Esophagus squamous epithelium (tissue), 5 donors: ENCODE measurements around the gene TEX19. TPM values are rescaled to one million over a fixed set of nuclear protein-coding genes. Genes with fewer than 3 reads are reported as not detected.
"Not testable (repeated sequence)": the region's sequence is repeated elsewhere in the genome, so short reads cannot be mapped to it uniquely, and the experiment has no call there.

ENCODE experiments used
- DNase-seq: peaks from one replicate; lab custom pipeline; 2025; lab: John Stamatoyannopoulos, UW
- H3K27ac ChIP-seq, 4 donors: fragments of 200-600 bp; sonication (generic); one replicate each; pipeline ENCODE4 v1.5.1; 2016 to 2019; ENCODE audit warnings: mild to moderate bottlenecking in 1 of 4
- H3K27me3 ChIP-seq, 4 donors: fragments of 200-600 bp; sonication (generic); 1 replicate in 3 of 4; 2 replicates in 1 of 4; pipeline versions ENCODE4 v1.5.1 to v1.6.0; 2017 to 2021; ENCODE audit warnings: antibody characterized with exemption in 1 of 4
- H3K36me3 ChIP-seq, 3 donors: fragments of 200-600 bp; sonication (generic); one replicate each; pipeline ENCODE4 v1.5.1; 2016 to 2019
- H3K4me1 ChIP-seq, 3 donors: fragments of 200-600 bp; sonication (generic); one replicate each; pipeline ENCODE4 v1.5.1; 2017 to 2019
- H3K4me3 ChIP-seq, 4 donors: fragments of 200-600 bp; sonication (generic); 1 replicate in 3 of 4; 2 replicates in 1 of 4; pipeline ENCODE4 v1.5.1; 2016 to 2019; ENCODE audit warnings: mild to moderate bottlenecking in 2 of 4, moderate library complexity in 1 of 4
- H3K9me3 ChIP-seq, 3 donors: fragments of 200-600 bp; sonication (generic); one replicate each; pipeline ENCODE4 v1.5.1; 2016 to 2019
- POLR2A ChIP-seq, 4 donors: fragments of 450-650 bp; IDR thresholded peaks; one replicate each; pipeline ENCODE4 v1.6.1; 2017; ENCODE audit warnings: antibody characterized with exemption in 4 of 4, mild to moderate bottlenecking in 4 of 4, moderate library complexity in 3 of 4
- WGBS, 2 donors: methylation state at CpG; one replicate each; pipeline ENCODE4 v1.1.5; 2018; 5-methylcytosine and 5-hydroxymethylcytosine counted together
- intact Hi-C: fragments of 100-400 bp; cut with DNase I; formaldehyde crosslinking; loops from one replicate; pipeline ENCODE4 v1.15.0; 2022
- total RNA-seq, 4 donors: library from RNA; depleted of rRNA; stranded (reverse); fragments of >200 nt; gene quantifications; one replicate each; pipeline ENCODE4 v1.1.0, GENCODE V29; 2016
- TF ChIP-seq, protein P1 (sequence below), 6 experiments: fragments of 450-650 bp in 4 of 6; fragments of 200-600 bp in 2 of 6; sonication (generic) in 2 of 6; IDR thresholded peaks; one replicate each; pipeline ENCODE4 v1.5.1; 2016 to 2019; ENCODE audit warnings: antibody characterized with exemption in 6 of 6, mild to moderate bottlenecking in 4 of 6, moderate library complexity in 4 of 6
- donor health status: DM: yes; HTN: yes; CAD: no.

The TEX19 gene
- total RNA-seq, 4 donors from 2014 or later = not detected

- H3K4me3 ChIP-seq = no peak overlapping the region
- H3K27me3 ChIP-seq = peaks cover 20 to 96% (median 32%) of the 10 kb centered on the region in 4 donors
- TF ChIP-seq POLR2A (IDR thresholded peaks at IDR 0.05) = no peak
- TF ChIP-seq, protein P1, sequence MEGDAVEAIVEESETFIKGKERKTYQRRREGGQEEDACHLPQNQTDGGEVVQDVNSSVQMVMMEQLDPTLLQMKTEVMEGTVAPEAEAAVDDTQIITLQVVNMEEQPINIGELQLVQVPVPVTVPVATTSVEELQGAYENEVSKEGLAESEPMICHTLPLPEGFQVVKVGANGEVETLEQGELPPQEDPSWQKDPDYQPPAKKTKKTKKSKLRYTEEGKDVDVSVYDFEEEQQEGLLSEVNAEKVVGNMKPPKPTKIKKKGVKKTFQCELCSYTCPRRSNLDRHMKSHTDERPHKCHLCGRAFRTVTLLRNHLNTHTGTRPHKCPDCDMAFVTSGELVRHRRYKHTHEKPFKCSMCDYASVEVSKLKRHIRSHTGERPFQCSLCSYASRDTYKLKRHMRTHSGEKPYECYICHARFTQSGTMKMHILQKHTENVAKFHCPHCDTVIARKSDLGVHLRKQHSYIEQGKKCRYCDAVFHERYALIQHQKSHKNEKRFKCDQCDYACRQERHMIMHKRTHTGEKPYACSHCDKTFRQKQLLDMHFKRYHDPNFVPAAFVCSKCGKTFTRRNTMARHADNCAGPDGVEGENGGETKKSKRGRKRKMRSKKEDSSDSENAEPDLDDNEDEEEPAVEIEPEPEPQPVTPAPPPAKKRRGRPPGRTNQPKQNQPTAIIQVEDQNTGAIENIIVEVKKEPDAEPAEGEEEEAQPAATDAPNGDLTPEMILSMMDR (IDR thresholded peaks at IDR 0.05) = no peak
- WGBS, 2 donors = 77 to 90% methylated on average over 2 to 21 of the region's 37 CpGs
- intact Hi-C loops = no loop called here
- H3K36me3 ChIP-seq = no peaks in the 10 kb centered on the region
- no peaks in the 10 kb centered on the region for H3K9me3 ChIP-seq
- peaks cover 15 to 33% (median 21%) of the 10 kb centered on the region in 3 donors for H3K4me1 ChIP-seq
- H3K27ac ChIP-seq = no peak overlapping the region
- no peak for DNase-seq
Measured at GRCh38 chr17:82373731-82374625, 14.9 kb downstream of the TEX19 start.

GRCh38 chr17:82374626-82375331 is 15.7 kb downstream of the TEX19 start:
- Histone ChIP-seq H3K27me3 (peaks cover 20 to 96% (median 26%) of the 10 kb centered on the region in 4 donors), H3K36me3 (no peaks in the 10 kb centered on the region), H3K4me3 (no peak overlapping the region), H3K4me1 (peaks cover 15 to 33% (median 21%) of the 10 kb centered on the region in 3 donors), H3K9me3 (no peaks in the 10 kb centered on the region), H3K27ac (no peak overlapping the region)
- DNase-seq = no peak
- TF ChIP-seq POLR2A (IDR thresholded peaks at IDR 0.05) = no peak
- TF ChIP-seq, protein P1 (IDR thresholded peaks at IDR 0.05) = no peak
- intact Hi-C loops = no loop called here
- 0% methylated on average over 3 of the region's 79 CpGs; no CpG with 5 or more reads in 1 of the 2 donors for WGBS, 2 donors

GRCh38 chr17:82375359-82376041 is 16.5 kb downstream of the TEX19 start:
- Histone ChIP-seq H3K4me1 (peaks cover 13 to 27% (median 18%) of the 10 kb centered on the region in 3 donors), H3K4me3 (no peak overlapping the region), H3K9me3 (no peaks in the 10 kb centered on the region), H3K36me3 (no peaks in the 10 kb centered on the region), H3K27me3 (peaks cover 18 to 96% (median 22%) of the 10 kb centered on the region in 4 donors), H3K27ac (no peak overlapping the region)
- DNase-seq = no peak
- intact Hi-C loops = no loop called here
- TF ChIP-seq, protein P1 (IDR thresholded peaks at IDR 0.05) = no peak
- TF ChIP-seq POLR2A (IDR thresholded peaks at IDR 0.05) = no peak
- 88% methylated on average over 7 of the region's 46 CpGs; no CpG with 5 or more reads in 1 of the 2 donors for WGBS, 2 donors

DNA sequence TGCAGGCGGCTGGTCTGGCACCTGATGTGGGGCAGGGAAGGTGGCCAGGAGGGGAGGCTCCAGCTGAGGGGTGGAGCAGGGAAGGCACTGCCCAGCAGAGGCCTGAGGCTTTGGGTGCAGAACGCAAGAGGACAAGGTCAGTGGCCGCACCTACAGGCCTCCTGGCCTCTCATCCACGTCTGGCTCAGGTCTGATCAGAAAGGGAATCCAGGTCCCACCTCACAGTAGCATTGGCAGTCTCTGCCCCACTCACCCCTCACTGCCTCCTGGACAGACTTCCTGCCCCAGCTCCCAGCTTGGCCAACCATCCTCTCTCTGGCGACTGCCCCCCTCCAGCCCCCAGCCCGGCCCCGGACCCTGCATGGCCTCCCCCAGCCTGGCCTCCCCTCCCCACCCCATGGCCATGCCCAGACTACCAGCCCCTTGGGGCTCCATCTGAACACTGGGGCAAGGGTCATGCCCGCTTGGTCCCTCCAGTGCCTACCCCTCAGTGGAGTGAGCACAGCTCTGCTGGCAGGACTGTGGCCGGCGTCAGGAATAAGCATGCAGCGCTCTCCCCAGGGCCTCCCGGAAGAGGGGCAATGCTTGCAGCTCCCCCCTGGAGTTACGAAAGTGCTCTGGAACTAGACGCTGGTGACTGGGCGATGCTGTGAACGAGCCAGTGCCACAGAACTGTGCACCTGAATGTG is 17.1 kb downstream of the TEX19 start:
- intact Hi-C loops = no loop called here
- TF ChIP-seq POLR2A (IDR thresholded peaks at IDR 0.05) = no peak
- TF ChIP-seq, protein P1 (IDR thresholded peaks at IDR 0.05) = no peak
- H3K27me3 ChIP-seq = peaks cover 12 to 96% (median 18%) of the 10 kb centered on the region in 4 donors
- no peak for DNase-seq
- no peak overlapping the region for H3K27ac ChIP-seq
- no peaks in the 10 kb centered on the region for H3K9me3 ChIP-seq
- no peaks in the 10 kb centered on the region for H3K36me3 ChIP-seq
- WGBS, 2 donors = 52 to 63% methylated on average over 5 to 10 of the region's 16 CpGs
- peaks cover 6 to 25% (median 11%) of the 10 kb centered on the region in 3 donors for H3K4me1 ChIP-seq
- no peak overlapping the region for H3K4me3 ChIP-seq

- H3K9me3 ChIP-seq, H3K27ac ChIP-seq, DNase-seq, intact Hi-C loops, H3K4me3 ChIP-seq, H3K36me3 ChIP-seq: not testable (repeated sequence)
- peaks cover 3 to 95% (median 11%) of the 10 kb centered on the region in 4 donors for H3K27me3 ChIP-seq
- 0 to 54% methylated on average over 2 to 3 of the region's 5 CpGs for WGBS, 2 donors
- peaks cover 0 to 19% (median 0%) of the 10 kb centered on the region in 3 donors for H3K4me1 ChIP-seq
Measured at GRCh38 chr17:82377294-82377693, 18.2 kb downstream of the TEX19 start.
